HG02798 (cell line): ENCODE results near the gene SND1.
"Not testable (repeated sequence)": the region's sequence is repeated elsewhere in the genome, so short reads cannot be mapped to it uniquely, and the experiment has no call there.

Experiments used
- ATAC-seq: cut with Tn5 transposase; IDR thresholded peaks from one replicate; pipeline ENCODE4 v1.9.1; 2021; ENCODE audit warnings: mild to moderate bottlenecking; ENCODE audit not compliant: unreplicated experiment, poor library complexity

The SND1 gene

GRCh38 chr7:127652333-127653248 lies 597 bp downstream of the SND1 start:
- ATAC-seq, result no peak

- ATAC-seq, result no peak
These were observed 1.4 kb downstream of the SND1 start for GRCh38 chr7:127653396-127653795.

GRCh38 chr7:127654404-127655394 lies 2.7 kb downstream of the SND1 start:
- ATAC-seq, result no peak

- ATAC-seq, result no peak
These were observed 3.7 kb downstream of the SND1 start for GRCh38 chr7:127655720-127656119.

- no peak for ATAC-seq
These were observed 5.5 kb downstream of the SND1 start for GRCh38 chr7:127657500-127657899.

- ATAC-seq, result no peak
These were observed 7.1 kb downstream of the SND1 start for GRCh38 chr7:127658970-127659630.

GRCh38 chr7:127665922-127666321 lies 13.9 kb downstream of the SND1 start:
- no peak for ATAC-seq

GRCh38 chr7:127666602-127667001 lies 14.6 kb downstream of the SND1 start:
- ATAC-seq, result no peak

- ATAC-seq, result no peak
These were observed 15.2 kb downstream of the SND1 start for GRCh38 chr7:127667017-127667670.

GRCh38 chr7:127667759-127668530 lies 16.0 kb downstream of the SND1 start:
- no peak for ATAC-seq

GRCh38 chr7:127671341-127671740 lies 19.3 kb downstream of the SND1 start:
- ATAC-seq, result no peak

GRCh38 chr7:127673902-127674301 lies 21.9 kb downstream of the SND1 start:
- ATAC-seq, result no peak

- ATAC-seq, result no peak
These were observed 22.4 kb downstream of the SND1 start for GRCh38 chr7:127674361-127674760.

GRCh38 chr7:127674923-127675322 lies 22.9 kb downstream of the SND1 start:
- not testable (repeated sequence) for ATAC-seq

GRCh38 chr7:127675721-127676120 lies 23.7 kb downstream of the SND1 start:
- no peak for ATAC-seq

- ATAC-seq, result no peak
These were observed 25.6 kb downstream of the SND1 start for GRCh38 chr7:127677433-127678230.

GRCh38 chr7:127678337-127678736 lies 26.3 kb downstream of the SND1 start:
- no peak for ATAC-seq

- peak; percentile 76 for ATAC-seq
These were observed 27.0 kb downstream of the SND1 start for GRCh38 chr7:127678947-127679346.
